Urinary bladder (tissue), 4 donors: Measurements from ENCODE around the gene TTC21B. TPM values are rescaled to one million over a fixed set of nuclear protein-coding genes. Genes with fewer than 3 reads are reported as not detected.

Experiments
- DNase-seq: peaks from one replicate; pipeline ENCODE4 v3.0.0-alpha.2; 2015; ENCODE audit errors: extremely low spot score
- H3K27ac ChIP-seq: one replicate; pipeline ENCODE4 v1.5.1; 2013; ENCODE audit warnings: low read depth, mild to moderate bottlenecking, moderate library complexity
- H3K36me3 ChIP-seq: one replicate; pipeline ENCODE4 v1.6.1; 2013; ENCODE audit warnings: mild to moderate bottlenecking, moderate library complexity; ENCODE audit not compliant: insufficient read depth
- H3K4me1 ChIP-seq: one replicate; pipeline ENCODE4 v1.6.1; 2013; ENCODE audit warnings: mild to moderate bottlenecking, moderate library complexity; ENCODE audit not compliant: insufficient read depth
- H3K4me3 ChIP-seq: one replicate; pipeline ENCODE4 v1.5.1; 2013; ENCODE audit warnings: low read depth, low read length
- WGBS: extraction: QIAGEN DNeasy Blood & Tissue Kit; methylation state at CpG from one replicate; pipeline ENCODE4 v1.1.7; 2013; 5-methylcytosine and 5-hydroxymethylcytosine counted together
- polyA plus RNA-seq: library from polyadenylated mRNA; stranded (reverse); fragments of 200-250 nt; gene quantifications from one replicate; pipeline ENCODE4 v1.2.3, GENCODE V29; 2013
- total RNA-seq: library from RNA; depleted of rRNA; stranded (reverse); fragments of >200 nt; gene quantifications from one replicate; pipeline ENCODE4 v1.2.3, GENCODE V29; 2014
- donor health status: healthy with polysubstance abuse.
- donor health status: healthy.

The TTC21B gene
- total and polyA plus RNA-seq, 2 donors, result 7.4 to 81.2 TPM

- 64% methylated on average over 3 of the region's 3 CpGs for WGBS
Observed at GRCh38 chr2:165827016-165827920, 126.3 kb downstream of the TTC21B start.

GRCh38 chr2:165825041-165825440 is 128.5 kb downstream of the TTC21B start:
- Histone ChIP-seq H3K4me3 (no peak overlapping the region), H3K4me1 (no peaks in the 10 kb centered on the region), H3K27ac (no peak overlapping the region), H3K36me3 (no peaks in the 10 kb centered on the region)
- 8% methylated on average over 2 of the region's 2 CpGs for WGBS
- DNase-seq, result no peak

More at GRCh38 chr2:165827016-165827920, 126.3 kb downstream of the TTC21B start:
- H3K4me3 ChIP-seq, result no peak overlapping the region
- DNase-seq, result no peak
- no peaks in the 10 kb centered on the region for H3K4me1 ChIP-seq
- H3K27ac ChIP-seq, result no peak overlapping the region
- H3K36me3 ChIP-seq, result no peaks in the 10 kb centered on the region

Other genes starting within 250 kb of the TTC21B start
- 14.0 TPM for gene GALNT3, start 159.5 kb downstream of the TTC21B start, total RNA-seq
- gene GALNT3, start 159.5 kb downstream of the TTC21B start, polyA plus RNA-seq, result 3.2 TPM
- 0.32 TPM for gene SCN1A, start 174.2 kb upstream of the TTC21B start, total RNA-seq
- gene SCN1A, start 174.2 kb upstream of the TTC21B start, polyA plus RNA-seq, result not detected